Mesendoderm (in vitro differentiated cells): Measurements from ENCODE around the gene CHEK2.
"Not testable (repeated sequence)": the region's sequence is repeated elsewhere in the genome, so short reads cannot be mapped to it uniquely, and the experiment has no call there.

ENCODE experiments used
- DNase-seq: peaks from one replicate; pipeline ENCODE4 v3.0.0; 2013
- H2AK5ac ChIP-seq: 2 replicates; pipeline ENCODE4 v1.6.1; 2013; ENCODE audit warnings: low read length, inconsistent platforms
- H2BK120ac ChIP-seq: 2 replicates; pipeline ENCODE4 v1.6.1; 2013; ENCODE audit warnings: low read depth, mild to moderate bottlenecking, low read length, moderate library complexity, mixed read lengths
- H2BK15ac ChIP-seq: replicated peaks from 2 replicates; pipeline ENCODE4 v1.6.1; 2013; ENCODE audit warnings: low read depth, mild to moderate bottlenecking, moderate library complexity
- H2BK5ac ChIP-seq: 2 replicates; pipeline ENCODE4 v1.6.1; 2013; ENCODE audit warnings: low read length, inconsistent platforms
- H3K18ac ChIP-seq: 2 replicates; pipeline ENCODE4 v1.6.1; 2013; ENCODE audit warnings: mild to moderate bottlenecking, low read length, mixed read lengths
- H3K23ac ChIP-seq: one replicate; pipeline ENCODE4 v1.6.1; 2013; ENCODE audit warnings: low read length
- H3K27ac ChIP-seq: 2 replicates; pipeline ENCODE4 v1.5.1; 2013; ENCODE audit warnings: low read depth, mild to moderate bottlenecking, inconsistent platforms, low read length, moderate library complexity
- H3K27me3 ChIP-seq: 2 replicates; pipeline ENCODE4 v1.6.1; 2013; ENCODE audit warnings: low read length, control low read depth, mild to moderate bottlenecking, inconsistent platforms; ENCODE audit not compliant: insufficient read depth, poor library complexity
- H3K36me3 ChIP-seq: 2 replicates; pipeline ENCODE4 v1.6.1; 2013; ENCODE audit warnings: low read length, inconsistent platforms; ENCODE audit not compliant: control insufficient read depth, insufficient read depth
- H3K4ac ChIP-seq: one replicate; pipeline ENCODE4 v1.6.1; 2013; ENCODE audit warnings: low read depth, mild to moderate bottlenecking, low read length, moderate library complexity
- H3K4me1 ChIP-seq: 2 replicates; pipeline ENCODE4 v1.6.1; 2013; ENCODE audit warnings: low read depth, low read length, inconsistent platforms; ENCODE audit not compliant: control insufficient read depth
- H3K4me2 ChIP-seq: 2 replicates; pipeline ENCODE4 v1.6.1; 2013; ENCODE audit warnings: low read length
- H3K4me3 ChIP-seq: 2 replicates; pipeline ENCODE4 v1.5.1; 2013; ENCODE audit warnings: mild to moderate bottlenecking, low read length
- H3K56ac ChIP-seq: one replicate; pipeline ENCODE4 v1.6.1; 2013; ENCODE audit warnings: low read length
- H3K79me1 ChIP-seq: 2 replicates; pipeline ENCODE4 v1.6.1; 2013; ENCODE audit warnings: low read length, inconsistent platforms
- H3K79me2 ChIP-seq: 2 replicates; pipeline ENCODE4 v1.6.1; 2013; ENCODE audit warnings: mild to moderate bottlenecking, low read length; ENCODE audit not compliant: control insufficient read depth, insufficient read depth
- H3K9ac ChIP-seq: 2 replicates; pipeline ENCODE4 v1.6.1; 2013; ENCODE audit warnings: low read length, inconsistent platforms
- H4K5ac ChIP-seq: one replicate; pipeline ENCODE4 v1.6.1; 2013; ENCODE audit warnings: low read length
- H4K8ac ChIP-seq: one replicate; pipeline ENCODE4 v1.6.1; 2013; ENCODE audit warnings: low read depth, mild to moderate bottlenecking, control low read depth, low read length, moderate library complexity
- WGBS: extraction: QIAGEN DNeasy Blood & Tissue Kit; methylation state at CpG from one replicate; pipeline ENCODE4 v1.1.7; 2013; ENCODE audit warnings: low lambda C conversion rate, missing lambda C conversion rate; ENCODE audit not compliant: insufficient coverage; ENCODE audit errors: extremely low coverage; 5-methylcytosine and 5-hydroxymethylcytosine counted together

CHEK2 gene

DNA sequence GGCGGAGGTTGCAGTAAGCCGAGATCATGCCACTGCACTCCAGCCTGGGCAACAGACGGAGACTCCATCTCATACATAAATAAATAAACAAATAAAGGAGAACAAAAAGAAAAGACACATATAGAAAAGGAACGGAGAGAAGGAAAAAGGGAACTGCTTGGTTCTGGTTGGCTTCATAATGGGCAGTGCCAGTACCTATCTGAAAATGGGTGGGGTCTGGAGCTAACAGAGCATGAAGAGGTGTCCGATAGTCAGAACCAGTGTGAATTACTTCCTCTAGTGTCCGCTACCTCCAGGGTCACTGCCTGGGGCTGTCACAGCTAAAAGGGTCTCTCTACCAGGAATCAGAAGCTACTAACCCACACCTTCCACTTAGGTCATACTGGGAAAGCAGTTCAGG, 34.8 kb downstream of the CHEK2 start:
- Histone ChIP-seq H2BK120ac (no peak overlapping the region), H3K79me2 (no peaks in the 10 kb centered on the region), H2AK5ac (no peak overlapping the region), H3K4me1 (no peaks in the 10 kb centered on the region), H2BK15ac (no peak overlapping the region), H4K5ac (no peak overlapping the region), H3K18ac (no peak overlapping the region), H3K27ac (no peak overlapping the region), H3K23ac (no peak overlapping the region), H3K4me2 (no peak overlapping the region), H3K36me3 (peaks cover 8% of the 10 kb centered on the region), H3K9ac (no peak overlapping the region), H3K4ac (no peak overlapping the region), H3K79me1 (no peaks in the 10 kb centered on the region), H4K8ac (no peak overlapping the region), H3K4me3 (no peak overlapping the region), H3K27me3 (no peaks in the 10 kb centered on the region), H3K56ac (no peak overlapping the region), H2BK5ac (no peak overlapping the region)
- DNase-seq, result no peak
- no CpG with 5 or more reads among the region's 6 CpGs for WGBS

DNA sequence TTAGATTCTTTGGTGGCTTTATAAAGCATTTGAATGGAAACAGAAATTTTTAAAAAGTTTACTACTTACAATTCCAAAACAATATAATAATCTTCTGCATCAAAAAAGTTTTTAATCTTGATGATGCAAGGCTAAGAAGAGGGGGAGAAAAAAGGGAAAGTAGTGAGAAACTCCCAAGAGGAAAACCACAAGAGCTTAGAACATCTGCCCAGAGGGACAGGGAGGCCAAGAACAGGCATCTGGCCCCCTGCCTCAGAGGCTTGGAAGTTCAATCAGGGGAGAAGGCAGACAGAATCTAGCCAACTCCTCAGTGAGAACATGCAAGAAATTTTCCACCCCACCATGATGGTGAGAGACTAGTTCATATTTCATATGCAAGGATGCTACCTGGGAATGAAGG, 38.2 kb downstream of the CHEK2 start:
- no peak for DNase-seq
- no peak overlapping the region for H2AK5ac ChIP-seq
- no peaks in the 10 kb centered on the region for H3K79me2 ChIP-seq
- no peaks in the 10 kb centered on the region for H3K79me1 ChIP-seq
- no peak overlapping the region for H4K8ac ChIP-seq
- H3K27me3 ChIP-seq, result no peaks in the 10 kb centered on the region
- H3K4me3 ChIP-seq, result no peak overlapping the region
- H3K4me2 ChIP-seq, result no peak overlapping the region
- no peak overlapping the region for H2BK120ac ChIP-seq
- no peak overlapping the region for H3K18ac ChIP-seq
- H3K4me1 ChIP-seq, result no peaks in the 10 kb centered on the region
- H2BK15ac ChIP-seq, result no peak overlapping the region
- no peak overlapping the region for H3K9ac ChIP-seq
- H3K36me3 ChIP-seq, result peaks cover 8% of the 10 kb centered on the region
- H3K56ac ChIP-seq, result no peak overlapping the region
- no peak overlapping the region for H3K27ac ChIP-seq
- no peak overlapping the region for H3K4ac ChIP-seq
- no peak overlapping the region for H2BK5ac ChIP-seq
- H3K23ac ChIP-seq, result no peak overlapping the region
- no peak overlapping the region for H4K5ac ChIP-seq

DNA sequence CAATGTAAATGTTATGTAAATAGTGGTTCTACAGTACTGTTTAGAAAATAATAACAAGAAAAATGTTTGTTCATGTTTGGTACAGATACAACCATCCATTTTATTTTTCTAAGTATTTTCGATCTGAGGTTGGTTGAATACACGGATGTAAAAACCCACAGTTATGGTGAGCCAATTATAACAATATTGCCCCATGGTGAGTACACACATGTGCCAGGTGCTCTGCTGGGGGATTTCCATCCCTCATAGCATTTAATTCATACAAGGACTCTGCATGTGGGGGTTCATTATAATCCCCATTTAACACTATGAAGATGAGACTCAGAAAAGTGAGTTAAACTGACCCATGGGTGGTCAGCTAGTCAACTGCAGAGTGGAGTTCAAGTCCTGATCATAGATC, 38.7 kb downstream of the CHEK2 start:
- H3K79me2 ChIP-seq, result no peaks in the 10 kb centered on the region
- WGBS, result no CpG with 5 or more reads among the region's 2 CpGs
- H3K36me3 ChIP-seq, result peaks cover 8% of the 10 kb centered on the region
- no peak overlapping the region for H3K27ac ChIP-seq
- H3K4me2 ChIP-seq, result no peak overlapping the region
- no peak for DNase-seq
- no peak overlapping the region for H3K56ac ChIP-seq
- H2BK120ac ChIP-seq, result no peak overlapping the region
- H4K8ac ChIP-seq, result no peak overlapping the region
- H3K23ac ChIP-seq, result no peak overlapping the region
- H3K4ac ChIP-seq, result no peak overlapping the region
- H3K9ac ChIP-seq, result no peak overlapping the region
- no peak overlapping the region for H2BK15ac ChIP-seq
- no peak overlapping the region for H3K4me3 ChIP-seq
- no peak overlapping the region for H3K18ac ChIP-seq
- no peaks in the 10 kb centered on the region for H3K4me1 ChIP-seq
- no peaks in the 10 kb centered on the region for H3K79me1 ChIP-seq
- no peak overlapping the region for H2AK5ac ChIP-seq
- no peak overlapping the region for H2BK5ac ChIP-seq
- H4K5ac ChIP-seq, result no peak overlapping the region
- H3K27me3 ChIP-seq, result no peaks in the 10 kb centered on the region

DNA sequence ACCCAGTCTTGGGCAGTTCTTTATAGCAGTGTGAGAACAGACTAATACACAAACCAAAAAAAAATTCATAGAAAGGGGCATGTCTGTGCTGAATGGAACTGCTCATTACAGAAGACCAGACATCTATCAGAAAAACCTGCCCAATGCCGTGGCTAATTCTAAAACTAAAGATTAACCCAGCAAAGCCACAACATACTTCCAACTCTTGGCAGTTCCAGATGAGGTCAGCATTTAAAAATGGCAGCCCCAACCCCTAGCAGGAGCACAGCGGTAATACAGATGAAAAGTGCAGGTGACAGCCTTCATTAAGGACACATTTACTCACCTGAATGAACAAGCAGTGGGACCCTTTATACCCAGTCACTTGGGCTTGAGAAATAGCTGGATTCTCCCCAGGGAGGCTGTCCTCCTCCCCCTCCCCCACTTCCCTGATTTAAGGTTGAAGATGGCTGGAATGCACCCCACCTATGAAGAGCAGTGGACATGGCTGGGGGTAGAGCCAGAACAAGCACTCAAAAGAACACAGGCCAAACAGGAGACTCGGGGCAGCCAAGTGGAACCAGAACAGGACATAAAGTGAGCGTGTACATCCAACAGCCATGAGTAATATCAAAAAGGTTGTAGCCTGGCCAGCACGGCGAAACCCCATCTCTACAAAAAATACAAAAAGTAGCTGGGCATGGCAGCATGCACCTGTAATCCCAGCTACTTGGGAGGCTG, 48.4 kb downstream of the CHEK2 start:
- H2BK15ac ChIP-seq, H3K27ac ChIP-seq, H3K27me3 ChIP-seq, H3K4me2 ChIP-seq, H2BK120ac ChIP-seq, H3K4ac ChIP-seq, H2BK5ac ChIP-seq, H4K5ac ChIP-seq, H3K18ac ChIP-seq, H3K79me1 ChIP-seq, H3K23ac ChIP-seq, H3K56ac ChIP-seq, H3K9ac ChIP-seq, H3K36me3 ChIP-seq, H4K8ac ChIP-seq, H3K4me1 ChIP-seq, DNase-seq, H2AK5ac ChIP-seq, H3K79me2 ChIP-seq, H3K4me3 ChIP-seq: not testable (repeated sequence)
- WGBS, result no CpG with 5 or more reads among the region's 6 CpGs

- not testable (repeated sequence) for H3K18ac ChIP-seq, H2AK5ac ChIP-seq, H3K79me2 ChIP-seq, H3K23ac ChIP-seq, H2BK5ac ChIP-seq, H2BK15ac ChIP-seq, H2BK120ac ChIP-seq, H3K4me3 ChIP-seq, H3K4me1 ChIP-seq, H3K27me3 ChIP-seq, H3K79me1 ChIP-seq, H3K36me3 ChIP-seq, H3K9ac ChIP-seq, H4K8ac ChIP-seq, H3K27ac ChIP-seq, H3K56ac ChIP-seq, H3K4me2 ChIP-seq, H4K5ac ChIP-seq, H3K4ac ChIP-seq, DNase-seq
- WGBS, result no CpG with 5 or more reads among the region's 2 CpGs
Measured at GRCh38 chr22:28689796-28690195, 51.8 kb downstream of the CHEK2 start.

DNA sequence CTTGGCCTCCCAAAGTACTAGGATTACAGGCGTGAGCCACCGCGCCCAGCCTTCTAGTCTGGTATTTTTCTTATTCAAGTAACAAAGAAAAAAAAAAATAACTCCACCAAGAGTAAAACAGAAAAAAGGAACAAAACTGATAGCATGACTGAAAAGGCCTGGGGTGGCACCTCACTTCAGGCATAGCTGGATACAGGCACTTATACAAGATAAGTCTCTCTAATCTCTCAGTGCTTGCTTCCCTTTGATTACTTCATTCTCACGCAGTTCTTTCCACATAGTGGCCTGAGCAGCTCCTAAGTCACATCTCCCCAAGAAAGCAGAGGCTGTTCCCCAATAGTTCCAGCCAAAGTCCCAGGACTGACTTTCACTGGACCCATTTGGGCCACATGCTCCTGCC, 58.7 kb downstream of the CHEK2 start:
- H3K18ac ChIP-seq, H3K56ac ChIP-seq, H3K4me3 ChIP-seq, DNase-seq, H3K4me2 ChIP-seq, H3K79me2 ChIP-seq, H2AK5ac ChIP-seq, H2BK5ac ChIP-seq, H3K9ac ChIP-seq, H3K79me1 ChIP-seq, H4K8ac ChIP-seq, H3K23ac ChIP-seq, H3K36me3 ChIP-seq, H2BK120ac ChIP-seq, H2BK15ac ChIP-seq, H3K27ac ChIP-seq, H3K4me1 ChIP-seq, H4K5ac ChIP-seq, H3K27me3 ChIP-seq, H3K4ac ChIP-seq: not testable (repeated sequence)
- no CpG with 5 or more reads among the region's 4 CpGs for WGBS
